GM18517 (cell line): ENCODE measurements around the gene OR2A42.
"Not testable (repeated sequence)": the region's sequence is repeated elsewhere in the genome, so short reads cannot be mapped to it uniquely, and the experiment has no call there.

Experiments used
- ATAC-seq: cut with Tn5 transposase; IDR thresholded peaks from one replicate; pipeline ENCODE4 v1.9.1; 2021; ENCODE audit warnings: mild to moderate bottlenecking, moderate library complexity; ENCODE audit not compliant: unreplicated experiment

The OR2A42 gene

GRCh38 chr7:144239365-144239764, at the start of gene OR2A42:
Gene OR2A42 (minus strand): TSS chr7:144239605. CDS start chr7:144232843, 6,762 bp downstream.
- ATAC-seq: not testable (repeated sequence)

GRCh38 chr7:144287171-144287784, 47.9 kb upstream of the OR2A42 start:
- not testable (repeated sequence) for ATAC-seq

GRCh38 chr7:144283716-144284115, 44.3 kb upstream of the OR2A42 start:
- not testable (repeated sequence) for ATAC-seq

- not testable (repeated sequence) for ATAC-seq
These were observed 43.1 kb upstream of the OR2A42 start for GRCh38 chr7:144282490-144282889.

- ATAC-seq: not testable (repeated sequence)
These were observed 42.6 kb upstream of the OR2A42 start for GRCh38 chr7:144281981-144282380.

GRCh38 chr7:144280010-144280409, 40.6 kb upstream of the OR2A42 start:
- ATAC-seq: not testable (repeated sequence)

- not testable (repeated sequence) for ATAC-seq
These were observed 35.9 kb upstream of the OR2A42 start for GRCh38 chr7:144275281-144275680.

GRCh38 chr7:144269188-144269587, 29.8 kb upstream of the OR2A42 start, which contains the start of gene CTAGE8:
Gene CTAGE8 (minus strand): TSS chr7:144269288. CDS start chr7:144269250, 38 bp downstream.
- not testable (repeated sequence) for ATAC-seq

GRCh38 chr7:144264692-144265091, 25.3 kb upstream of the OR2A42 start, which contains the start of gene OR2A7:
Gene OR2A7 (minus strand): TSS chr7:144264792. CDS start chr7:144259628, 5,164 bp downstream.
- ATAC-seq: not testable (repeated sequence)

GRCh38 chr7:144262128-144262527, 22.7 kb upstream of the OR2A42 start:
- not testable (repeated sequence) for ATAC-seq

- ATAC-seq: not testable (repeated sequence)
These were observed 19.7 kb upstream of the OR2A42 start for GRCh38 chr7:144259067-144259466.

GRCh38 chr7:144256112-144256511, 16.7 kb upstream of the OR2A42 start:
- ATAC-seq: no peak

GRCh38 chr7:144255471-144255897, 16.1 kb upstream of the OR2A42 start:
- no peak for ATAC-seq

GRCh38 chr7:144252307-144252706, 12.9 kb upstream of the OR2A42 start:
- ATAC-seq: not testable (repeated sequence)

- ATAC-seq: not testable (repeated sequence)
These were observed 8.4 kb upstream of the OR2A42 start for GRCh38 chr7:144247674-144248330.

GRCh38 chr7:144246967-144247366, 7.6 kb upstream of the OR2A42 start:
- ATAC-seq: not testable (repeated sequence)

- not testable (repeated sequence) for ATAC-seq
These were observed 6.0 kb upstream of the OR2A42 start for GRCh38 chr7:144245372-144245771.

GRCh38 chr7:144238530-144239082, 799 bp downstream of the OR2A42 start:
- not testable (repeated sequence) for ATAC-seq

GRCh38 chr7:144233039-144233438, 6.4 kb downstream of the OR2A42 start:
- ATAC-seq: not testable (repeated sequence)

- not testable (repeated sequence) for ATAC-seq
These were observed 8.4 kb downstream of the OR2A42 start for GRCh38 chr7:144231027-144231426.

GRCh38 chr7:144228810-144229209, 10.6 kb downstream of the OR2A42 start:
- not testable (repeated sequence) for ATAC-seq

GRCh38 chr7:144226866-144227265, 12.5 kb downstream of the OR2A42 start:
- not testable (repeated sequence) for ATAC-seq
